HFFc6 (cell line): ENCODE measurements around the gene ARPC2. TPM values are rescaled to one million over a fixed set of nuclear protein-coding genes. Genes with fewer than 3 reads are reported as not detected.
"Not testable (repeated sequence)": the region's sequence is repeated elsewhere in the genome, so short reads cannot be mapped to it uniquely, and the experiment has no call there.

ENCODE experiments used
- DNase-seq: peaks from one replicate; pipeline ENCODE4 v3.0.0-alpha.2; 2018
- H3K27ac Mint-ChIP-seq: 2 replicates; pipeline ENCODE4 v1.8.0; 2020; ENCODE audit warnings: mild to moderate bottlenecking, mixed read lengths
- H3K27me3 Mint-ChIP-seq: 2 replicates; pipeline ENCODE4 v1.8.0; 2021; ENCODE audit warnings: mild to moderate bottlenecking, moderate library complexity, mixed read lengths; ENCODE audit not compliant: insufficient read depth
- H3K36me3 Mint-ChIP-seq: 2 replicates; pipeline ENCODE4 v1.8.0; 2021; ENCODE audit warnings: low read depth, mixed read lengths
- H3K4me1 Mint-ChIP-seq: 2 replicates; pipeline ENCODE4 v1.8.0; 2020; ENCODE audit warnings: low read depth, mixed read lengths
- H3K4me3 Mint-ChIP-seq: 2 replicates; pipeline ENCODE4 v1.8.0; 2020; ENCODE audit warnings: mild to moderate bottlenecking, moderate library complexity, mixed read lengths
- H3K9me3 Mint-ChIP-seq: 2 replicates; pipeline ENCODE4 v1.8.0; 2020; ENCODE audit warnings: mild to moderate bottlenecking, mixed read lengths
- CTCF ChIP-seq: fragments of 200-600 bp; sonication (generic); IDR thresholded peaks from 2 replicates; pipeline ENCODE4 v1.5.0; 2021; ENCODE audit warnings: antibody characterized with exemption, mild to moderate bottlenecking
- total RNA-seq, 6 experiments: library from RNA; stranded (reverse); fragmentation: NEBNext Ultra II Directional; extraction: Animal tissue kit (Norgen Biotek cat#: 25700); gene quantifications; 2 replicates in 1 of 6; 3 replicates in 5 of 6; pipeline ENCODE4 v1.2.3, GENCODE V29; 2021

ARPC2 gene
- total RNA-seq, 6 experiments from 2014 or later = 458 to 516 (median 500) TPM

DNA sequence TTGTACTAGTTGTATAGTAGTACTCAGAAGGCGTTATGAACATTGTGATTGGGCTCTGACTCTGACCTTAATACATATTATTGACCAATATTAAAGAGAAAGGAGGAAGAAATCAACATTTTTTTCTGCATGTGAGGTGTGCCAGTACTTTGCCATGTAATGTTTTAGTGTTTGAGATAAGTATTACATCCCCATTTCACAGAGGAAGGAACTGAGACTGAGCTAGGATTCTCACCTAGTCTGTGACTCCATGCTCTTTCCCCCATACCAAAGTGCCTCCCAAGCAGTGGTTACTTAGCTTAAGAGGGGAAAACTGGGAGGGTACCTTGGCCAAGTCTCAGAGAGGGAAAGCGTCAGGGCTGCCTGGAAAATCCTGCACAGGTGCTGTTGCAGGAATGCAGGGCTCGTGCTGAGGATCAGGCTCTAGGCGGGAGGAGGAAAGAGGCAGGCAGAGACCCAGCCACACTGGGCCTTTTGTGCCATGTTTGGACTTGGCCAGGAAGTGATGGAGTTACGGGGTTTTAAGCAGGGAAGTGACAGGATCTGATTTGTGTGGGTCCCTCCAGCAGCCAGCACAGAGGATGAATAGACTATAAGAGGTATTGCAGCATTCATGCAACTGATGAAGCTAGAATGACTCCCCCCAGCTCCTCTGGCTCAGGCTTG is 55.0 kb downstream of the ARPC2 start:
- Mint-ChIP-seq H3K9me3 (no peaks in the 10 kb centered on the region), H3K27ac (peak overlapping the region; percentile 79), H3K4me3 (peak overlapping the region; percentile 90), H3K36me3 (peaks cover 9% of the 10 kb centered on the region; the same call in 1 of the 2 replicates), H3K27me3 (peaks cover 5% of the 10 kb centered on the region; the same call in 1 of the 2 replicates), H3K4me1 (peaks cover 35% of the 10 kb centered on the region)
- no peak for TF ChIP-seq CTCF
- no peak for DNase-seq

- Mint-ChIP-seq H3K4me1 (peaks cover 35% of the 10 kb centered on the region), H3K27ac (peak overlapping the region; percentile 79), H3K4me3 (peak overlapping the region; percentile 90), H3K36me3 (peaks cover 9% of the 10 kb centered on the region; the same call in 1 of the 2 replicates), H3K27me3 (peaks cover 3% of the 10 kb centered on the region; the same call in 1 of the 2 replicates), H3K9me3 (no peaks in the 10 kb centered on the region)
- TF ChIP-seq CTCF = peak; percentile 94
- peak; percentile 89 for DNase-seq
Observed at GRCh38 chr2:218272531-218273212, 55.7 kb downstream of the ARPC2 start.

DNA sequence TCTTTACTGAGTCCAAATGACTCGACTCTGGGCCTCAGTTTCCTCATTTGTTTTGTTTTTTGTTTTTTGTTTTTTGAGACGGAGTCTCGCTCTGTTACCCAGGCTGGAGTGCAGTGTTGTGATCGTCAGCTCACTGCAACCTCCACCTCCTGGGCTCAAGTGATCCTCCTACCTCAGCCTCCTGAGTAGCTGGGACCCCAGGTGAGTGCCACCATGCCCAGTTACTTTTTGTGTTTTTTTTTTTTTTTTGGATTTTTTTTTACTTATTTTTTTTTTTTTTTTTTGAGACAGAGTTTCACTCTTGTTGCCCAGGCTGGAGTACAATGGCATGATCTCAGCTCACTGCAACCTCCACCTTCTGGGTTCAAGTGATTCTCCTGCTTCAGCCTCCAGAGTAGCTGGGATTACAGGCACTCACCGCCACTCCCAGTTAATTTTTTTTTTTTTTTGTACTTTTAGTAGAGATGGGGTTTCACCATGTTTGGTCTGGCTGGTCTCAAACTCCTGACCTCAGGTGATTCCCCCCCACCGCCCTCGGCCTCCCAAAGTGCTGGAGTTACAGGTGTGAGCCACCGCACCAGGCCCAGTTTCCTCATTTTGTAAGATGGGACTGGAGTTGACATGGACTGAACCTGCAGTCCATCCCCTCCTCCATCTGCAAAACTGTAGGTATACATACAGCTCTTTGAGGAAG is 56.4 kb downstream of the ARPC2 start:
- not testable (repeated sequence) for DNase-seq, H3K9me3 Mint-ChIP-seq, H3K36me3 Mint-ChIP-seq, H3K4me3 Mint-ChIP-seq, H3K27me3 Mint-ChIP-seq
- peaks cover 35% of the 10 kb centered on the region for H3K4me1 Mint-ChIP-seq
- H3K27ac Mint-ChIP-seq = peak overlapping the region; percentile 62

- H3K4me3 Mint-ChIP-seq = no peak overlapping the region
- H3K36me3 Mint-ChIP-seq = peaks cover 9% of the 10 kb centered on the region; the same call in 1 of the 2 replicates
- H3K27ac Mint-ChIP-seq = peak overlapping the region; percentile 62
- no peaks in the 10 kb centered on the region for H3K9me3 Mint-ChIP-seq
- DNase-seq = no peak
- TF ChIP-seq CTCF = no peak
- H3K4me1 Mint-ChIP-seq = peaks cover 35% of the 10 kb centered on the region
- H3K27me3 Mint-ChIP-seq = peaks cover 3% of the 10 kb centered on the region; the same call in 1 of the 2 replicates
Observed at GRCh38 chr2:218273908-218274249, 56.9 kb downstream of the ARPC2 start.

GRCh38 chr2:218274586-218274985 is 57.6 kb downstream of the ARPC2 start:
- TF ChIP-seq CTCF = no peak
- Mint-ChIP-seq H3K27me3 (peaks cover 3% of the 10 kb centered on the region; the same call in 1 of the 2 replicates), H3K27ac (no peak overlapping the region; the same call in 1 of the 2 replicates), H3K36me3 (peaks cover 4% of the 10 kb centered on the region; the same call in 1 of the 2 replicates), H3K4me1 (peaks cover 28% of the 10 kb centered on the region), H3K4me3 (no peak overlapping the region), H3K9me3 (no peaks in the 10 kb centered on the region)
- no peak for DNase-seq
